Right ventricle myocardium inferior (tissue), 1 donor: ENCODE results near the gene IDH3A. TPM values are rescaled to one million over a fixed set of nuclear protein-coding genes. Genes with fewer than 3 reads are reported as not detected.

Experiments used
- ATAC-seq: fragments of 200-7000 bp; cut with Tn5 transposase; one replicate; pipeline ENCODE4 v1.9.1; 2020; ENCODE audit warnings: mild to moderate bottlenecking, moderate library complexity
- DNase-seq: peaks from one replicate; pipeline ENCODE4 v3.0.0; 2021; ENCODE audit errors: missing footprints
- intact Hi-C: fragments of 100-400 bp; cut with DNase I; formaldehyde crosslinking; loops from one replicate; pipeline ENCODE4 v1.11.0; 2022
- total RNA-seq: library from RNA; stranded (reverse); fragmentation: NEBNext Ultra II Directional; extraction: Animal tissue kit (Norgen Biotek cat#: 25700); gene quantifications from one replicate; pipeline ENCODE4 v1.2.1, GENCODE V29; 2021
- donor health status: DM: no; HTN: yes; CAD: no; lungs with severe emphysema.

IDH3A gene
- total RNA-seq, 1 donor from 2014 or later: 425 TPM

GRCh38 chr15:78208887-78209645 lies 59.9 kb downstream of the IDH3A start:
- ATAC-seq (no peak), DNase-seq (no peak)
- intact Hi-C loops: no loop called here

GRCh38 chr15:78209646-78210348 lies 60.6 kb downstream of the IDH3A start:
- DNase-seq: no peak
- no peak for ATAC-seq
- intact Hi-C loops: no loop called here

GRCh38 chr15:78210349-78210717 lies 61.2 kb downstream of the IDH3A start:
- ATAC-seq (no peak), DNase-seq (no peak)
- intact Hi-C loops: no loop called here

- intact Hi-C loops: no loop called here
These were observed 62.2 kb downstream of the IDH3A start for GRCh38 chr15:78211189-78211921.

GRCh38 chr15:78212008-78212407 lies 62.8 kb downstream of the IDH3A start:
- DNase-seq: no peak
- ATAC-seq: no peak
- intact Hi-C loops: no loop called here

More at GRCh38 chr15:78211189-78211921, 62.2 kb downstream of the IDH3A start:
- DNase-seq (no peak), ATAC-seq (no peak)

GRCh38 chr15:78212546-78213424 lies 63.6 kb downstream of the IDH3A start:
- no peak for DNase-seq
- intact Hi-C loops: no loop called here
- ATAC-seq: peak; percentile 26

- ATAC-seq (no peak), DNase-seq (no peak)
- intact Hi-C loops: no loop called here
These were observed 64.2 kb downstream of the IDH3A start for GRCh38 chr15:78213425-78213750.

- ATAC-seq (no peak), DNase-seq (no peak)
- intact Hi-C loops: no loop called here
These were observed 64.8 kb downstream of the IDH3A start for GRCh38 chr15:78213956-78214355.

GRCh38 chr15:78216276-78217104 lies 67.3 kb downstream of the IDH3A start:
- intact Hi-C loops: no loop called here
- ATAC-seq: peak; percentile 87

GRCh38 chr15:78220713-78221112 lies 71.6 kb downstream of the IDH3A start:
- intact Hi-C loops: no loop called here
- no peak for DNase-seq
- no peak for ATAC-seq

More at GRCh38 chr15:78216276-78217104, 67.3 kb downstream of the IDH3A start:
- DNase-seq: peak; percentile 78

Other genes with a start within 250 kb of the IDH3A start
- 12.2 TPM for gene TBC1D2B, start 71.7 kb upstream of the IDH3A start, total RNA-seq
- gene SH2D7, start 56.8 kb upstream of the IDH3A start, total RNA-seq: not detected
- 21.2 TPM for gene CIB2, start 17.9 kb upstream of the IDH3A start, total RNA-seq
- 0.14 TPM for gene ACSBG1, start 85.2 kb downstream of the IDH3A start, total RNA-seq
- 125 TPM for gene DNAJA4, start 115.2 kb downstream of the IDH3A start, total RNA-seq
- gene SKIC8, start 150.2 kb downstream of the IDH3A start, total RNA-seq: 30.0 TPM
- not detected for gene CRABP1, start 191.0 kb downstream of the IDH3A start, total RNA-seq